NOMO-1 (cell line): ENCODE data around the gene LRRC53.

Experiments
- DNase-seq, 2 experiments: peaks; one replicate each; lab custom pipeline; 2025; ENCODE audit not compliant: unreplicated experiment in 2 of 2; lab: John Stamatoyannopoulos, UW

The LRRC53 gene

DNA sequence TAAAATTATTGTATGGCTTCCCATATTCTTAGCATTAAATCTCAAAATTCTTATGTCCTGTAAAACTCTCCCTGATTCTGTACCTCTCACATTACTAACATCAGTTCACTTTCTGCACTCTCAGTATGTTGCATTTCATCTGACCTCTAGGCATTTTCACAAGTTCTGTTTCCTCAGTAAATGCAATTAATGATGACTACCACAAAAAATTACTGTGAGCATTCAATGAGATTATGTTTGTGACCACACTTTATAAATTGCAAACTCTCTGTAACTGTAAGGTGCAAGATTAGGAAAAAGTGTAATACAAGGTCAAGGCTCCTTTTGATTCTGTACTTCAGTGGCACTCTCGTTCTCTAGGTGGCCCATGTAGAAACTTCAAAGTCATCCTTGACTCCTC, 60.4 kb downstream of the LRRC53 start:
- no peak for DNase-seq

DNA sequence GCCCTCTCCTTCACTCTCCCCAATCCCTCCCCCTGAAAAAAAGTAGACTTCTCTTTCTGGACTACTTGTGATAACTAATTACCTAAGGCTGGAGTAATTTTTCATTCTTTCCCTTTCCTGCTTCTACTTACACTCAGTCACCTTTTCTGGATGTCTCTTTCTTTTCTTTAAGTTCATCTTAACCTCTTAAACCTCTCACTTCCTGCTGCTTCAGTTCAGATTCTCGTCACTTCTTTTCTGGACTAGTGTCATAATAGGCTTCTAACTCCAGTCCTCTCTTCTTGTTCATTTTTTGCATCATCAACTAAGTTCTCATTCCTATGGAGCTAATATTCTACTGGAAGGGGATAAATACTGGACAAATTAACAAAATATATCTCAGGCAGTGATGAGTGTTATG, 75.4 kb downstream of the LRRC53 start:
- DNase-seq, result no peak

DNA sequence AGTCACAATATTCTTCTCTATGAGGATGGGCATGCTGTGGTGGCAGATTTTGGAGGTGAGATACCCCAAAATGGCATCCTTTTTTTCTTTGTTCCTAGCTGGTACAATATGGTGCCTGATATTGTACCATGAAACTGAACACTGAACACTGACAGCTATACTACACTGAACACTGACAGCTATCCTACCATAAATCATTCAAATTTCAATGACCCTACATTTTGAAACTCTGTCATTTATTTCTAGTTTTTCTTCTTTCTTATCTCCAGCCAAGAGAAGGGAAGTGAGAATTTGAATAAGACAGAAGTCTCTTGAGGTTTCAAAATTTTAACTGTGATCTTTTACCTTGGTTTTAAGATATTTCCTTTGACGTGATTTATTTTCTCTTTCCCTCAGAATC, 76.3 kb downstream of the LRRC53 start:
- no peak for DNase-seq

DNA sequence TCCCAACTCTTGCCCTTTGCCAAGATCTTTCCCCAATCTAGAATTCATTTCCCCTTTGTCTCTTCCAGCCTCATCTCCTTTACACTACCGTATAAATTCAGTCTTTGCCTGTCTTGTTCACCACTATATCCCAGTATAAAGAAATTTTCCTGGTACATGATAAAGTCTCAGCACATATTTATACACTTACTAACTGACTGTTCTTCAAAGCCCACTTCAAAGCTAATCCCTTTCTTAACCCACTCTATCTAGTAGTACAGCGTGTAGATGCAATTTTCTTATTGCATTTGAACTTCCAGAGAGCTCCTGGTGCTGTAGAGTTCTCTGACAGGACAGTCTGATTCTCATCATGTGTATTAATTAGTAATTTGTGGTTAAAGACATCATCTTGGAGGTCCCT, 78.1 kb downstream of the LRRC53 start:
- DNase-seq, result no peak

DNA sequence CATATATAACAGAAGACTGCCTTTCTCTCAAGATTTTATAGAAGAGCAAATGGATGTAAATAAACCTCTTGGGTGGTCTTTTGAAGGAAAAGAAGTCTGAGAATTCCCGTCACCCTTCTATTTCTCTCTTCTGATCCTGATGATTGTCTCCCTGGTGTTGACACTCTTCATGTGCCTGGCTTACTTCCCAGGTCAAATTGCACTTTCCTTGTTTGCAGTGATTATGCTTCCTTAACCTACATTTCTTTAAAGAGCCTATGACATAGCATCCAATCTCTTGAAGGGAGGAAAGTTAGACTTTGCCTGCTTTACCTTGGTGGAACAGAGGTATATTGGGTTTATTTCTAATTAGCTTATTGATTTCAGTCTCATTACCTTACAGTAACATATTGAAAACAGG, 80.1 kb downstream of the LRRC53 start:
- no peak for DNase-seq

DNA sequence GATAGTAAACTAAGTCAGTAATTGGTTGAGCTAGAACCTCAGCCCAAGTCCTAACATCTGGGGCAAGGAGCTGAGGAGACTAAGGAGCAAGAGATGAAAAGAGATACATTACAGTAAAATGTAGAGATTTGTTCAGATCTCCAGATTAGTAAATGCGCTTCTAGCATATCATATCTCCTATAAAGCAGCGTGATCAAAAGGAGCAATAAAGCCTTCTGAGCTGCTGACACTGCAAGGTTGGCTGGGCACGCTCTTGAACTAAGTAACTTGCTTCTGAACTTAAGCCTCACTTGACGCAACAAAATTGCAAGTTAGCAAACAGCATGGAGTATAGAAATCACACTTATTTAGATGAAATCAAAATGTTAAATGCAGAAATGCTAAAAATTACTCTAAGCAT, 80.9 kb downstream of the LRRC53 start:
- DNase-seq, result no peak

DNA sequence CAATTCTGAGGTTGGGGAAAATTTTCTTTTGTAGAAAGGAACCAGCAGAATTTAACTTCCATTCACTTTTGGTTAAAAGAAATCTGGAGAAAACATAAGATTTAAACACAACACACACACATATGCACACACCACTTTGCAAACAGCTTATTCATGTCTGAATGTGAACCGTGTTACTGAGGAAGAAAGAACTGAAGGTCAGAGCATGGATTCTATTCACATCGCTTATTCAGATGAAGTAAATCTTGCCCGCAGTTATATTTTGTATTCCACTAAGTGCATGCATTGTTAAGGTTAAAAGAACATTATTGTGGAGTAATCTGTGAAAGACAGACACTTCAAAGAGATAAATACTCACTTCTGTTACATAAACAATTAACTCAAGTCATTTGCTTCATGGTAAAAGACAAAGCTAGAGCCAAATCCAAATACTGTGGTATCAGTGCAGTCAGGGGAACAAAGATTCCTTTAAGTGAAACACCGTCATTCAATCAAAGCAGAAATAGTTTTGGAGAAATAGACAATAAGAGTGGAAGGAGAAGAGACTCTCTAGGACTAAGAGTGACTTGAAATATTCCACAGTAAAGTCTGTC, 82.0 kb downstream of the LRRC53 start:
- no peak for DNase-seq

DNA sequence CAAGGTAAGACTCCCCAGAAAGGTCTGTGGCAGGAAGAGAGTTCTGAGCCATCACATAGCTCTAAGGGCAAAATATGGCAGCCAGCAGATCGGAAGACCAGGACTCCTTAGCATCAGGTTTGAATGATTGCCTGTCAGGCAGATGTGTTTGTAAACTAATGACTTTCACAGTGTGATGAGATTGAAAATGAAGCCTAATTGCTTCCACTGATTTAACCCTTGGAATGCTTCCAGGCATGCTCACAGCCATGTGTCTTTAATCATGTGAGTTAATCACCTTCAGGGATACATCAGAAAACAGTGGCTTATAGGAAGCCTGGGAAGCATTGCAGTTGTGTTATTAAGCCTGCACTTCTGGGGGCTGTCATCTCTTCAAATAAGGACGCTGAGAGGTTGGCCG, 82.8 kb downstream of the LRRC53 start:
- no peak for DNase-seq

DNA sequence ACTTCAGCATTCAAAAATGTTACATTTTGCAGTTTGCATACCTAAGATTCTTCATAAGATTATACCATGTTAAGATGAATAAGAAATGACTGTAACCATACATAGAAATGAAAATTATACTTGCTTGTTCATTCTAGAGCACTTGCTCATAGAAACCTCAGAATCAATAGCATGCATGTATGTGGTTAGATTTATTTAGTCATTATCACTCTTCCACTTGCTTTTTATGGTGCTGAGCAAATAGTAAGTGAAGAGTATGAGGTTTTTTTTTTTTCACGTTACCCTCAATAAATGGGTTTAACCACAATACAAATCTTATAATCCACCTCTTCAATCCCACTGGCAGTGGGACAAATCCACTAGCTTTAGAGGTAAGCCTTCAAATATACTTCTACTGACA, 84.7 kb downstream of the LRRC53 start:
- DNase-seq, result no peak

DNA sequence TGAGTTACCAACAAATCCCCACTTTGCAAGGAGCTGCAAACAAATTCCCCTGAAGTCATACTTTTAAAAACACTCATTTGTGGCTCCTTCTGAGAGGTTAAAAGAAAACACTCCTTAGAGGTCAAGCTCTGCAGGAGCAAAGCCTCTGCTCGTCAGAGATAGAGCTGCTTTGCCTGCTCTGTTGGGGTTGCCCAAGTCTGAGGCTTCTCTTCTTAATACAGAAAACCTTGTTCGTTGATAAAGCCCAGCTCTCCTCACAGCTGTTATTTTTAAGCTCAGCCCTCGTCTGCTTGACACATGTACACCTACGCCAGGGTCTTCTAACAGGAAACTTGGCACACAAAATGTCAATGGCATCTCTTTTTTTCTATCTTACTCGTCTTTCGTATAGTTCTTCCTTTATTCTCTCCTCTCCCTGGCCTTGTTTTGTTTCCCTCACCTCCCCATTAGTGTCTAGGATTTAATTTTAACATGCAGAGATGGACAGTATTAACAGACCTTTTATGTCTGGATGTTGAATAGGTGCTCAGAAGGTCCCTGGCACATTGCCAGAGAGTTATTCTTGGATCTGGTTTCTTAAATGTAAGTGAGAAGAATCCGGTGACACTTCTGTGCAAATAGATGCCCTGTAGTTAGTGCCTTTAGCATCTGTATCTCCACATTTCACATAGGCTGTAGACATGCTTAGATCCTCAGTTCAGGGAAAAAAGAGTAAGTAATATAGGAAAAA, 86.0 kb downstream of the LRRC53 start:
- no peak for DNase-seq

DNA sequence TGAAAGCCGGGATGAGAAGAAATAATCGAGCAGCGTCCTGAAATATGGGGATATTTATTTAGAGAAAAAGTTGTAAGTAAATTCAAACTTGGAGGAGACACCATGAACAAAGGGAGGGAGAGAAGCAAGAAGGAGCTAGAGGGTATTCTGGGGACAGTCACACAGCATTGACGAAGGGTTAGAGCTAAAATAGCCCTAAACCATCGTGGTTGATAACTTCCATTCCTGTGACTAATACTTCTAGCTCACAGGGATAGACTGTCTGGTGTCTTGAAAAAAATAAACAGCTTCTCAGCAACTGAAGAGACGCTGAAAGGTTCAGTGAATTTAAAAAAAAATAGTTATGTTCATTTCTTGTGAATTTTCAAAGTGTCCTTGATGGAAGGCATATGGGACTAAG, 86.7 kb downstream of the LRRC53 start:
- DNase-seq, result no peak

DNA sequence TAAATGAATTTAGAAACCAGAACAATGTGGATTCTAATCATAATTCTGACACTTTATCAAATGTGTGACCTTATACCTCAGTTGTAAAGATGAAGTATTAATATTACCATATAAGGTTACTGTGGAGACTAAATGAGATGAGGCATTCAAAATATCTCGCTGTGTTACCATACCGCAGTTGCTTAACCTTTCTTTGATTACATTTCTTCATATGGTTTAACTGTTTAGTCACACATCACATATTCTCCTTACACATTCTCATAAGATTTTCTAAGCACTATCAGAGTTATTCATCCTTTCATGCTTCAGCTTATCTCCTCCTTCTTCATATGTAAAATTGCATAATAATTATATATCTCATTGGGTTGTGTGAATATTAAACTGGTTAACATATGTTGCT, 88.9 kb downstream of the LRRC53 start:
- no peak for DNase-seq

DNA sequence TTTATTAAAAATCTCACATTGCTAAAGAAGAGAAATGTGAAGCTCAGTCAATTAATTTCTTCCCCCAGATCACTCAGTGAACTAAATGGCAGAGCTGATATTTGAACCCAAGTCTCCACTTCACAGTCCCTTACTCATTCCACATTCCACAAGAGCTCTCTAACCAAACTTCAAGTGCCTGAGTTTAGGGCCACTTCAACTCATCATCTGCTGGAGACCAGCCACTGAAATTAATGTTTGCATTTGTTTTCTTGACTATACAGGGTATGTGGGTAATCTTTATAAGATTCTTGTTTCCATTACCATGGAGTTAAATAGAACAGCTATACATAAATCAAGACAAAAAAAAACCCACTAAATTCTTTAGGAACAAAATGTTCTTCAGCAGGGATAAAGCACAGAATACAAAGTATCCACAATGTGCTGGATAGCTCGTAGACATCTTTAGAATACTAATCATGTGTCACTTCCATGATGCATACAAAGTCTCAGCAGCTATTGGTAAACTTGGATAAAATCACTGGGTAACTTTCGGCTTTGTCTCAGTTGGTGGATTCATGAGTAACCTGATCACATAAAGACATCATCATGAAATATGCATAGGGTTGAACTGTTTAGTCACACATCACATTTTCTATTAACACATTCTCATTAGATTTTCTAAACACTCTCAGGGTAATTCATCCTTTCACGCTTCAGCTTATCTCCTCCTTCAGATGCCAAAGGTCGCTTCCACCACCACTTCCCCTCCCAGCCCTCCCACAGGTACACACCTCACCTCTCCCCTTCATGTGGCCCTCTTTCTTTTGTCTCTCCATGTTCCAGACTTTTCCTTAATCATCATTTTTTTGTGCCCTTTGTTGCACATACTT, 89.8 kb downstream of the LRRC53 start:
- DNase-seq, result no peak

DNA sequence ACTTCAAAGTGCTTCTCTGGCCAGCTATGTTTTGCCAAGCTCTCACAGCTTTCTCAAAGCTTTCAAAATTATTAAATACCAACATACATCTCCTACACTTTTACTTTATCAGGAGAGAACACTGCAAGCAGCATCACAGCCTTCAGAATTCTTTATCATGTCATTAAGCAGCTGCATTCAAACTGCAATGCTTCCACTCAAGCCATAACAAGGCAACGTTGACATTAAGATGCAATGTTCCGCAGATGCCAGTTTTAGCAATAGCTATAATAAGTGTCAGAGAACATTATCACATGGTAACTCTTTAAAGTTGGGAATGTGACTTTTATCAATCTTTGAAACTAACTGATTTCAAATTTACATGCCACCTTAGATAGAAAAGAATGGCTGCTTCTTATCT, 91.9 kb downstream of the LRRC53 start:
- DNase-seq, result no peak
